Measurements from ENCODE around the gene CNN1.
A peak's percentile ranks its signal among the peaks of the same experiment; 100 is the strongest.

CNN1 gene

GRCh38 chr19:11597202-11598102 lies 58.8 kb downstream of the CNN1 start, which contains the start of gene ZNF627:
Gene ZNF627, plus strand, starts transcription at chr19:11597483. Its CDS starts 145 bp downstream, at chr19:11597628.
- TF ChIP-seq EP300 (IDR thresholded peaks at IDR 0.05; ENCODE audit: borderline replicate concordance) (no peak), TAF1 (IDR thresholded peaks at IDR 0.05; ENCODE audit: low read depth) (peak; percentile 83), EGR1 (IDR thresholded peaks at IDR 0.05) (peak; percentile 11; the same call in 1 of the 2 replicates), NFIC (IDR thresholded peaks at IDR 0.05) (no peak), FOXM1 (IDR thresholded peaks at IDR 0.05; ENCODE audit: borderline replicate concordance, low read depth) (no peak), YY1 (IDR thresholded peaks at IDR 0.05; ENCODE audit: low read depth) (peak; percentile 40; the same call in 1 of the 2 replicates), USF1 (IDR thresholded peaks at IDR 0.05) (no peak), ZBTB7A (IDR thresholded peaks at IDR 0.05; ENCODE audit: low read depth) (peak; percentile 89), TEAD4 (IDR thresholded peaks at IDR 0.05) (no peak), RAD21 (IDR thresholded peaks at IDR 0.05; ENCODE audit: low read depth) (no peak), CREB1 (IDR thresholded peaks at IDR 0.05; ENCODE audit: low read depth) (peak; percentile 63; the same call in 1 of the 2 replicates), CEBPB (IDR thresholded peaks at IDR 0.05) (no peak), TCF12 (IDR thresholded peaks at IDR 0.05; ENCODE audit: low read depth) (no peak; the same call in 1 of the 2 replicates), REST (IDR thresholded peaks at IDR 0.05; ENCODE audit: low read depth) (no peak)
- TF ChIP-seq, protein P1, sequence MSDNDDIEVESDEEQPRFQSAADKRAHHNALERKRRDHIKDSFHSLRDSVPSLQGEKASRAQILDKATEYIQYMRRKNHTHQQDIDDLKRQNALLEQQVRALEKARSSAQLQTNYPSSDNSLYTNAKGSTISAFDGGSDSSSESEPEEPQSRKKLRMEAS (IDR thresholded peaks at IDR 0.05) = 0 out of 2 replicates have a peak, but pooled peaks have one; percentile 33

- TF ChIP-seq TAF1 (IDR thresholded peaks at IDR 0.05; ENCODE audit: low read depth) = no peak
- TF ChIP-seq CEBPB (IDR thresholded peaks at IDR 0.05) = no peak
- no peak for TF ChIP-seq TEAD4 (IDR thresholded peaks at IDR 0.05)
- no peak for TF ChIP-seq EP300 (IDR thresholded peaks at IDR 0.05; ENCODE audit: borderline replicate concordance)
- TF ChIP-seq FOXM1 (IDR thresholded peaks at IDR 0.05; ENCODE audit: borderline replicate concordance, low read depth) = no peak
- no peak for TF ChIP-seq RAD21 (IDR thresholded peaks at IDR 0.05; ENCODE audit: low read depth)
- no peak for TF ChIP-seq NFIC (IDR thresholded peaks at IDR 0.05)
- TF ChIP-seq ZBTB7A (IDR thresholded peaks at IDR 0.05; ENCODE audit: low read depth) = no peak
- no peak for TF ChIP-seq EGR1 (IDR thresholded peaks at IDR 0.05)
Observed at GRCh38 chr19:11598103-11598483, 59.4 kb downstream of the CNN1 start.

- no peak for TF ChIP-seq CEBPB (IDR thresholded peaks at IDR 0.05)
- TF ChIP-seq USF1 (IDR thresholded peaks at IDR 0.05) = no peak
- no peak for TF ChIP-seq CREB1 (IDR thresholded peaks at IDR 0.05; ENCODE audit: low read depth)
- TF ChIP-seq ZBTB7A (IDR thresholded peaks at IDR 0.05; ENCODE audit: low read depth) = no peak
- TF ChIP-seq TEAD4 (IDR thresholded peaks at IDR 0.05) = no peak
- TF ChIP-seq FOXM1 (IDR thresholded peaks at IDR 0.05; ENCODE audit: borderline replicate concordance, low read depth) = no peak
- no peak for TF ChIP-seq REST (IDR thresholded peaks at IDR 0.05; ENCODE audit: low read depth)
- TF ChIP-seq YY1 (IDR thresholded peaks at IDR 0.05; ENCODE audit: low read depth) = no peak
Observed at GRCh38 chr19:11598746-11599145, 60.1 kb downstream of the CNN1 start.

Data from Ishikawa (cell line).